Fibroblast of skin of abdomen (primary cell): ENCODE data around the gene CHD5.

Experiments used
- DNase-seq: peaks from one replicate; pipeline ENCODE4 v3.0.0-alpha.2; 2013

The CHD5 gene

GRCh38 chr1:6172549-6172948, 7.6 kb downstream of the CHD5 start:
- no peak for DNase-seq

GRCh38 chr1:6171548-6172124, 8.5 kb downstream of the CHD5 start:
- DNase-seq: no peak

GRCh38 chr1:6170742-6171201, 9.3 kb downstream of the CHD5 start:
- no peak for DNase-seq

- DNase-seq: no peak
These were observed 9.9 kb downstream of the CHD5 start for GRCh38 chr1:6170116-6170741.

GRCh38 chr1:6168947-6169586, 11.1 kb downstream of the CHD5 start:
- no peak for DNase-seq

GRCh38 chr1:6167391-6168303, 12.5 kb downstream of the CHD5 start:
- no peak for DNase-seq

GRCh38 chr1:6166655-6167390, 13.3 kb downstream of the CHD5 start:
- no peak for DNase-seq

- DNase-seq: no peak
These were observed 13.9 kb downstream of the CHD5 start for GRCh38 chr1:6166221-6166620.

- DNase-seq: no peak
These were observed 14.6 kb downstream of the CHD5 start for GRCh38 chr1:6165441-6165985.

GRCh38 chr1:6165027-6165426, 15.1 kb downstream of the CHD5 start:
- DNase-seq: no peak

- no peak for DNase-seq
These were observed 16.0 kb downstream of the CHD5 start for GRCh38 chr1:6163973-6164617.

GRCh38 chr1:6163191-6163972, 16.7 kb downstream of the CHD5 start:
- DNase-seq: no peak

- no peak for DNase-seq
These were observed 17.3 kb downstream of the CHD5 start for GRCh38 chr1:6162773-6163172.

GRCh38 chr1:6162341-6162740, 17.8 kb downstream of the CHD5 start:
- no peak for DNase-seq

GRCh38 chr1:6158181-6158580, 21.9 kb downstream of the CHD5 start:
- no peak for DNase-seq

- no peak for DNase-seq
These were observed 22.5 kb downstream of the CHD5 start for GRCh38 chr1:6157528-6158174.

- DNase-seq: no peak
These were observed 23.0 kb downstream of the CHD5 start for GRCh38 chr1:6157132-6157527.

- DNase-seq: no peak
These were observed 25.4 kb downstream of the CHD5 start for GRCh38 chr1:6154525-6155319.

- DNase-seq: no peak
These were observed 27.2 kb downstream of the CHD5 start for GRCh38 chr1:6152882-6153281.
